GM18951 (cell line): ENCODE data around the gene DNAJB12.

Experiments used
- POLR2A ChIP-seq: IDR thresholded peaks from 4 replicates; pipeline ENCODE4 v1.6.1; 2011; ENCODE audit warnings: mild to moderate bottlenecking; ENCODE audit not compliant: insufficient read length, insufficient read depth; ENCODE audit errors: extremely low read depth
- in situ Hi-C: fragments of 300-500 bp; cut with MboI; formaldehyde crosslinking; loops from one replicate; pipeline ENCODE4 v1.12.0; 2022; ENCODE audit warnings: low sequenced_read_pairs, mixed read lengths, inconsistent platforms; ENCODE audit not compliant: unreplicated experiment

Gene DNAJB12

DNA sequence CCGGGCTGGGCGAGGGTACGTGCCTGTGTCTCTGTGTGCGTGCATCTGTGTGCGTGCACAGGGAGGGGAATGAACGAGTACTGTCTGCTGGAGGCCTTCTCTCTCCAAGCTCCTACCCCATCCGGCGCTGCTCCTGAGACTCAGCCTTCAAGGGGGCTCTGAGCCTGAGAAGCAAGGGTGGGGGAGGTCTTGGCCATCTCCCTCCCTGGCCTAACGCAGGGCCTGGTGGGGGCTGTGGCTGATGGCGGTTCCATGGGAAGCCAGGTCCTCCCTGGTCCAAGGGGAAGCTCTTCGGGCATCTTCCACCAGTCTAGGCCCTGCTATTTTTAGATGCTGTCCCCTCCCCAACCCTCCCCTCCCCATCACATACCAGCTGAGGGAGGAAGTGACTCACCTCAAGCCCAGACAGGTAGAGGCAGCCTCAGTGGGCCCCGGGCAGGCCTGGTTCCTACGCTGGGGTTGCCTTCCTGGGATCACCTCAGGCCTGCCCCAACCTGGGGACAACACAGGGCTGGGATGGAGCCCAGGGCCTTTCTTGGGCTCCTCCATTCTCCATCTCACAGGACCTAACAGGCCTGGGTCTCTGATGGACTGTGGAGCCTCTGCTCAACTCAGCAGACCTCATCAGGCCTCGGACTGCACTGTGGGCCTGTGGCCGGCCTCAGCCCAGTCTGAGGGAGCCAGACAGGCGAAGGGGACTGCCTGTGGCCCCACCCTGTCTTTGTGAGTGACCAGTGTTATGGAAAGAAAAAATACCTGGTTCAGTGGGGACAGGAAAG lies 32.2 kb downstream of the DNAJB12 start:
- in situ Hi-C loops = no loop called here
- TF ChIP-seq POLR2A = no peak

- no peak for TF ChIP-seq POLR2A
- in situ Hi-C loops = no loop called here
Measured at GRCh38 chr10:72322030-72322279, 32.8 kb downstream of the DNAJB12 start.

- in situ Hi-C loops = no loop called here
Measured at GRCh38 chr10:72321248-72322029, 33.3 kb downstream of the DNAJB12 start.

GRCh38 chr10:72320676-72321247 lies 34.0 kb downstream of the DNAJB12 start:
- in situ Hi-C loops = no loop called here
- peak; percentile 65 for TF ChIP-seq POLR2A

More at GRCh38 chr10:72321248-72322029, 33.3 kb downstream of the DNAJB12 start:
- TF ChIP-seq POLR2A = no peak

- in situ Hi-C loops = no loop called here
- TF ChIP-seq POLR2A = peak; percentile 65
Measured at GRCh38 chr10:72319416-72320254, 35.1 kb downstream of the DNAJB12 start.

GRCh38 chr10:72318418-72319262 lies 36.1 kb downstream of the DNAJB12 start:
- in situ Hi-C loops = no loop called here
- no peak for TF ChIP-seq POLR2A

DNA sequence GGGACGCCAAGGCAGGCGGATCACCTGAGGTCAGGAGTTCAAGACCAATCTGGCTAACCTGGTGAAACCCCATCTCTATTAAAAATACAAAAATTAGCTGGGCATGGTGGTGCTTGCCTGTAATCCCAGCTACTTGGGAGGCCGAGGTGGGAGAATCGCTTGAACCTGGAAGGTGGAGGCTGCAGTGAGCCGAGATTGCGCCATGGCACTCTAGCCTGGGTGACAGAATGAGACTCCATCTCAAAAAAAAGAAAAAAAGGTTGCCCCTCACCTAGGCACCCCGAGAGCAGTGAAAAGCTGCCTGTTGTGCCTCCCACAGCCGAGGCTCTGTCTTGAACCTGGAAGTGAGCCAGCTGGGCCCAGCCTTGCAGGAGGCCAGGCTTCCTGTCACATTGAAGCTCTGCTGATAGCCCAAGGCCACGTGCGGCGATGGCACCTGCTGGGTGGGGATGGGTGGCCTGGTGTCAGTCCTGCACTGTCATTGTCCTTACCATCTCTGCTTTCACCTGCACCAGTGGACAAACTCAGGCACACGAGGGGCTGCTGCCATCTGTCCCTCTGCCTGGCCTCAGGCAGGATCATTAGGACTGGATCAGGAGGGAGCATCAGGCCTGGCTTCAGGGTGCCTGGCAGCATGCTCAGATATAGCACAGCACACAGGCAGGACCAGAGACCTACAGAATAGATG lies 37.8 kb downstream of the DNAJB12 start:
- no peak for TF ChIP-seq POLR2A
- in situ Hi-C loops = no loop called here

- no peak for TF ChIP-seq POLR2A
- in situ Hi-C loops = no loop called here
Measured at GRCh38 chr10:72316386-72316700, 38.4 kb downstream of the DNAJB12 start.

- no peak for TF ChIP-seq POLR2A
- in situ Hi-C loops = no loop called here
Measured at GRCh38 chr10:72315611-72316385, 38.9 kb downstream of the DNAJB12 start.

DNA sequence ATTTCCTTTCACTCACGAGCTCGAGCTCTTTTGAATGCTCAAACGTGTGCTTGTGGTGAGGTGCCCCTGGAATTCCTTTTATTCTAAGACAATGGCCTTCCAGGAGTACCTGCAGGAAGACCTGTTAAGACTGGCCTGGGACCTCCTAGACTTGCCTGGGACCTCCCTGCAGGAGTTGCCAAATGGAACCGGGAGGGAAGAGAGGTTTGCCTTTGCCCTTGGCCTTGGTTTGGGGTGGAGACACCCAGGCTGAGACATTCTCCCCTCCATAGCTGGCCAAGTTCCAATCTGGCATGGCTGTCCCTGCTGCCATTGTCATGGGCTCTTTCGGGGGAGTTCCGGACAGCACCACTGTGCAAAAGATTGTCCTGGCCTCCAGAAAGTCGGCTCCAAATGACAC lies 39.7 kb downstream of the DNAJB12 start:
- in situ Hi-C loops = no loop called here
- TF ChIP-seq POLR2A = no peak

DNA sequence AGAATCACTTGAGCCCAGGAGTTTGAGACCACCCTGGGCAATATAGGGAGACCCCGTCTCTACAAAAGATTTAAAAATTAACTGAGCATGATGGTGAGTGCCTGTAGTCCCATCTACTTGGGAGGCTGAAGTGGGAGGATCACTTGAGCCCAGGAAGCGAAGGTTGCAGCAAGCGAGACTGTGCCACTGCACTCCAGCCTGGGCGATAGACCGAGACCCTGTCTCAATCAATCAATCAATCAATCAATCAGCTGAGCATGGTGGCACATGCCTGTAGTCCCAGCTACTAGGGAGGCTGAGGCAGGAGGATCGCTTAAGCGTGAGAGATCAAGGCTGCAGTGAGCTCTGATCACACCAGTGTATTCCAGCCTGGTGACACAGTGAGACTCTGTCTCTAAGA lies 40.5 kb downstream of the DNAJB12 start:
- TF ChIP-seq POLR2A = no peak
- in situ Hi-C loops = no loop called here
